ENCODE data around the gene E2F1. TPM values are rescaled to one million over a fixed set of nuclear protein-coding genes. Genes with fewer than 3 reads are reported as not detected.

E2F1 gene
- total RNA-seq, 1 donor: 23.7 TPM

DNA sequence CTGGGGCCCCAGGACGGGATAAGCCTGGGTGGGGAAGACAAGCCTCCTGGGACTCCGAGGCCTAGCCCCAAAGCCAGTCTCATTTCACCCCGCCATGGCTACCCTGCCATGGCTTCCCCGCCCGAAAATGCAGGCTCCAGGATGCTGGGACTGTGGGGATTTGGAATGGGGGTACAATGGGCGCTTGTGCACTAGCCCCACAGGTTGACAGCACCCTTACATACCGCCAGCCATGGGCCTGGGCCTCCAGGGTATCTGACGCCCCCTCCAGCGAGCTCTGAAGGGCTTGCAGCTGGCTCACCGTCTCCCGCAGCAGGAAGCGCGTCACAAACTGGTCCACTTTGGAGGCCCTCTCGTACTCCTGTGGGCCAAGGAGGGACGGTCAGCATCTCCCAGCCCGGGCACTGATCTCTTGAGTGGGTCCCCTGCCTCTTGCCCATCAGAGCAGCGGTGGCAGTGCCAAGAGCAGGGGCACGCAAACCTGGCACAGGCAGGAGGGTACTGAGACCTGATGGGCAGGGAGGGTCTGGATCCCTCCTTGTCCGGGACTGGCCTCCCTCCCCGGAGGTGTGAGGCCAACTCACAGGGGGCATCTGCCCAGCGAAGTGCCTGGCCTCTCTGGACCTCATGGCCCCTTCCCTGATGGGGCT lies 26.0 kb downstream of the E2F1 start:
- no peak for DNase-seq (ENCODE audit: low read depth)
- TF ChIP-seq, protein P1, sequence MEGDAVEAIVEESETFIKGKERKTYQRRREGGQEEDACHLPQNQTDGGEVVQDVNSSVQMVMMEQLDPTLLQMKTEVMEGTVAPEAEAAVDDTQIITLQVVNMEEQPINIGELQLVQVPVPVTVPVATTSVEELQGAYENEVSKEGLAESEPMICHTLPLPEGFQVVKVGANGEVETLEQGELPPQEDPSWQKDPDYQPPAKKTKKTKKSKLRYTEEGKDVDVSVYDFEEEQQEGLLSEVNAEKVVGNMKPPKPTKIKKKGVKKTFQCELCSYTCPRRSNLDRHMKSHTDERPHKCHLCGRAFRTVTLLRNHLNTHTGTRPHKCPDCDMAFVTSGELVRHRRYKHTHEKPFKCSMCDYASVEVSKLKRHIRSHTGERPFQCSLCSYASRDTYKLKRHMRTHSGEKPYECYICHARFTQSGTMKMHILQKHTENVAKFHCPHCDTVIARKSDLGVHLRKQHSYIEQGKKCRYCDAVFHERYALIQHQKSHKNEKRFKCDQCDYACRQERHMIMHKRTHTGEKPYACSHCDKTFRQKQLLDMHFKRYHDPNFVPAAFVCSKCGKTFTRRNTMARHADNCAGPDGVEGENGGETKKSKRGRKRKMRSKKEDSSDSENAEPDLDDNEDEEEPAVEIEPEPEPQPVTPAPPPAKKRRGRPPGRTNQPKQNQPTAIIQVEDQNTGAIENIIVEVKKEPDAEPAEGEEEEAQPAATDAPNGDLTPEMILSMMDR (IDR thresholded peaks at IDR 0.05; ENCODE audit: insufficient read depth, low read length): no peak

DNA sequence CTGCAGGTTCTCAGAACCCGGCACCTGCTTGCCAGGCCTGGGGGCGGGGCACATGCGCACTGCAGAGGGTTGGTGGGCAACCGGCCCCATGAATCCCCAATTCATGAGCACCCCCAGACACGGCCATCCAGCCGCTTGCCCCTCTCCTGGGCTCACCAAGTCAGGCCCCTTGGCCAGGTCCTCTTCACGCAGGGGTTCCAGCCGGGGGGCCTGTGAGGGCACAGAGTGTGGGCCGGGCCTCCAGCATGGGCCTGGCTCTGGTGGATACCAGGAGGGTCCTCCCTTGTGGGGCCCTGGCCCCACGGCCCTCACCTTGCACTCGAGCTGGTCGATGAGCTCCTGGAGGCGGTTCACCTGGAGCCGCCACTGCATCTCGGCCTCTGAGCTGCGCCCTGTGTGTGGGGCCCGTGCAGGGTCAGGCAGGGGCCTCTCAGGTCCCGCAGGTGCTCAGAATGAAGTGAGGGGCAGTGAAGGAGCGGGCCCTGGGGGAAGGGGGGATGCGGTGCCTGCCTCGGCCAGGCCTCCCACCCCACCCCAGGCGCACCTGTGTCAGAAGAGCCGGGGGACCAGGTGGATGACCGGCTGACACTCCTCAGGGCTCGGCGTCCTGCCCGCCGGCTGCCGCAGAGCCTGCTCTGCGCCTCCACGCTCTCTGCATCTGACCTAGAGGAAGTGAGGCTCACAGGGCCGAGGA lies 26.7 kb downstream of the E2F1 start:
- H3K4me3 ChIP-seq (ENCODE audit: low read depth, low read length): no peak overlapping the region
- DNase-seq (ENCODE audit: low read depth): no peak
- TF ChIP-seq, protein P1 (IDR thresholded peaks at IDR 0.05; ENCODE audit: insufficient read depth, low read length): no peak

More for the DNA sequence above, 26.0 kb downstream of the E2F1 start:
- H3K4me3 ChIP-seq (ENCODE audit: low read depth, low read length): no peak overlapping the region

DNA sequence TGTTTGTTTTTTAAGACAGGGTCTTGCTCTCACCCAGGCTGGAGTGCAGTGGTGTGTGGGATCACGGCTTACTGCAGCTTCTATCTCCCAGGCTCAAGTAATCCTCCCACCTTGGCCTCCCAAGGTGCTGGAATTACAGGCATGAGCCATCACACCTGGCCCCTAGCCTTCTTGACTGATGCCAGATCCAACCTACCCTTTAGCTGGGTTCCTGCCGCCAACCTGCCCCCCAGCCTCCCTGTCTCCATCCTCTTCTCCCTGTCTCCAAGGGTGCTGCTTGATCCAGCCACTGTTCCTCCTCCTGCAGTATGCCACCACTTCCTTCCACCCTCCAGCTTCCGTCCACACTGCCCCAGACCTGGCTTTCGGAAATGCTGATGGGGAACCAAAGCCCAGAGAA lies 27.3 kb downstream of the E2F1 start:
- TF ChIP-seq, protein P1 (IDR thresholded peaks at IDR 0.05; ENCODE audit: insufficient read depth, low read length): no peak
- H3K4me3 ChIP-seq (ENCODE audit: low read depth, low read length): no peak overlapping the region
- no peak for DNase-seq (ENCODE audit: low read depth)

DNA sequence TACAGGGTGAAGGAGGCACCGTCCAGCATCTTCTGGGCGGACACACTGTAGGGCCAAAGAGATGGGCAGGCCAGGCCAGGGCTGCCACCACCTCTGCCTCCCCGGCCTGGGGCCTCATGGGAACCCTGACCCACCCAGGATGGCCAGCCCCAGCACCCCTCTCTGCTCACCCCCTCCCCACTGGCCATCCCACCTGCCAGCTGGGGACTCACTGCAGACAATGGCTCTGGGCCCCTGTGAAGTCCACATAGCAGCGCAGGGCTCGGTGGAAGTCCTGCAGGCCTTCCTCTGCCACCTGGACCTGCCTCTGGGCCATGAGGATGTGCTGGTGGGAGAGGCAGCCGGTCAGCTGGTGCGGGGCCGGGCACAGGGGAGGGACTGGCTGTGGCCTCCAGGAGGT lies 27.7 kb downstream of the E2F1 start:
- DNase-seq (ENCODE audit: low read depth): no peak
- TF ChIP-seq, protein P1 (IDR thresholded peaks at IDR 0.05; ENCODE audit: insufficient read depth, low read length): no peak
- no peak overlapping the region for H3K4me3 ChIP-seq (ENCODE audit: low read depth, low read length)

DNA sequence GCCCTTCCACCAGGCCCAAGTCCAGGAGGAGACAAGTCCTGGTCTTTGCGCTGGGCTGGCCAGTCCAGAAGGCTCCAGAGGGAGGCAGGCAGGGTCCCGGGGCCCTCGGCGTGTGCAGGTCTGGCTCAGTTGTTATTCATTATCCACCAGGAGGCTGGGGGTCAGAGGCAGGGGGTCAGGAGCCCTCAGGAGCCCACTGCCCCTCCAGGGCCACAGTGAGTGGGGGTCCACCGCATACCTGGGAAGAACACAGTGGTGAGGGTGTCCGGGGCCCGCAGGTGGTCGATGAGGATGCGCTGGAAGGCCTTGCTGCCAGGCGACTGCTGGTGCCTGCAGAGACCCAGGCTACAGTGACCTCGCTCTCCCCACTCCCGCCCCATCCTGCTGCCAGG lies 28.5 kb downstream of the E2F1 start:
- no peak overlapping the region for H3K4me3 ChIP-seq (ENCODE audit: low read depth, low read length)
- DNase-seq (ENCODE audit: low read depth): no peak
- TF ChIP-seq, protein P1 (IDR thresholded peaks at IDR 0.05; ENCODE audit: insufficient read depth, low read length): no peak

DNA sequence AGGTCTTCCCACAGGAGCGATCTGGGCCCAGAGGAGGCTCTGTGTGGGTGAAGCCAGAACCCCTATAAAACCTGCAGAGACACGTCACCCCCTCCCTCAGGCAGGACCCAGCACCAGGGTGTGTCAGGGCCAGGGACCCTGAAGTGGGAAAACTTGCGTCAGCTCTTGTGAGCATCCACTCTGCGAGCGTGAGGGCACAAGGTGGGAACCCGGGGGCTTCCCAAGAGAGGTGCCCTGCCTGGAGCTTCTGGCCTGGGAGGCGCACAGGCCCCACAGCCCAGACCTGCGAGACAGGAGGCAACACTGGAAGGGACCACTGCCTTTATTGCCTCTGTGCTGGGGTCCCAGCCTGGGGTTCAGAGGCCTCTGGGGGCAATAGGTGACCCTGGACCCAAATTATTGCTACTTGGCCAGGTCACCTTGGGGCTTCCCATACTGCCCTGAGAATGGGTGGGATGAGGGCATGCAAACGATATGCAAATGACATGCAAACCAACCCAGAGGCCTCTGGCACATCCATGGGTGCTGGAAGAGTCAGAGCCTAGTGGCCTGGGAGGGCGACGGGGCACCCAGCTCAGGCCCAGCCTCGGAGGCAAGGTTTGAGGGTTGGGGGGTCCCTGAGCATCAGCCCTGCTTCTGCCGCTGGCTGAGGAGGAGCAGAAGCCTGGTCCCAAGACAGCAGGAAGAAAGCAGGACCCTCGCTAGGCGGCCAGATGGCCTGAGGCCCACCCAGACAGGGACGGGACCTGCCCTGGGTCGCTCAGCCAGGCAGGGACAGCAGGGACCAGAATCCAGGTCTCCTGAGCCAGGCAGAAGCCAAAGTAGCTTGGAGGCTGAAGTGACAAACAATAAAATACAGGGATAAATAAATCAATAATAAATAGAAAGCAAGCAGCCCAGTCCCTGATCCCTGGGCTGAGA lies 29.1 kb downstream of the E2F1 start:
- TF ChIP-seq, protein P1 (IDR thresholded peaks at IDR 0.05; ENCODE audit: insufficient read depth, low read length): no peak
- no peak overlapping the region for H3K4me3 ChIP-seq (ENCODE audit: low read depth, low read length)

More for the DNA sequence above, 29.1 kb downstream of the E2F1 start:
- no peak for DNase-seq (ENCODE audit: low read depth)

All from fibroblast of the aortic adventitia (primary cell).